GM21717 (cell line): Measurements from ENCODE around the gene UVRAG.

ENCODE experiments used
- ATAC-seq: cut with Tn5 transposase; IDR thresholded peaks from one replicate; pipeline ENCODE4 v1.9.1; 2021; ENCODE audit warnings: mild to moderate bottlenecking, moderate library complexity; ENCODE audit not compliant: unreplicated experiment

Gene UVRAG

DNA sequence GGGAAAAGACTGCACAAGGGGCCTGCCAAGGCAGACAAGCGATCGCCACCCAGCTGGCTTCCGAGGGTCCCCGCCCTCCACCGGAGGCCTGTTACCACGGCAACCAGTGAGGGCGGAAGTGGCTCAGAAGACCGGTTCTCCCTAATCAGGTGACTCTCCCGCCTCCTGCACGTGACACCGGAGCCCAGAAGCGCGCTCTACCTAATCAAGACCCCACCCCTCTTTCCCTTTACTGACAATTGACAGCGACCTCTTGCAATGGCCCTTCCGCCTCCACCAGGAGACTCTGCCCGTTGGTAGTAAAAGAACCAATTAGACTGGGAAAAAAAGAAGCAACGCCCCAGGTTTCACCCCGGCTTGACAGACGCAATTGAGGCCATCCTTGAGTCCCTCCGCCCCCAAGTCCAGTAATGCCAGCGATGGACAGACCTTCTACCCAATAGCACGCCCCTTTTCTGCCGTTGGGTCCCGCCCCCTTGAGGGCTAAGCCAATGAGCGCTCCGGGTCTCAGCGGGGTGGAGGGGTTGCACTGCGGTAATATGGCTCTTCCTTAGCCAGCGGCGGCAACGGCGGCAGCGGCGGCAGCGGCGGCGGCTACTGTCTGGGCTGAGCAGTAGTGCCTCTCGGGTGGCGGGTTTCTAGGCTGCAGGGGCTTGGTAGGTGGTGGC lies at the start of gene UVRAG:
UVRAG (plus strand) TSS at position 534 of the 668 bp plus-strand sequence. CDS start 198 bp downstream, outside the sequence.
- ATAC-seq: peak; percentile 74

DNA sequence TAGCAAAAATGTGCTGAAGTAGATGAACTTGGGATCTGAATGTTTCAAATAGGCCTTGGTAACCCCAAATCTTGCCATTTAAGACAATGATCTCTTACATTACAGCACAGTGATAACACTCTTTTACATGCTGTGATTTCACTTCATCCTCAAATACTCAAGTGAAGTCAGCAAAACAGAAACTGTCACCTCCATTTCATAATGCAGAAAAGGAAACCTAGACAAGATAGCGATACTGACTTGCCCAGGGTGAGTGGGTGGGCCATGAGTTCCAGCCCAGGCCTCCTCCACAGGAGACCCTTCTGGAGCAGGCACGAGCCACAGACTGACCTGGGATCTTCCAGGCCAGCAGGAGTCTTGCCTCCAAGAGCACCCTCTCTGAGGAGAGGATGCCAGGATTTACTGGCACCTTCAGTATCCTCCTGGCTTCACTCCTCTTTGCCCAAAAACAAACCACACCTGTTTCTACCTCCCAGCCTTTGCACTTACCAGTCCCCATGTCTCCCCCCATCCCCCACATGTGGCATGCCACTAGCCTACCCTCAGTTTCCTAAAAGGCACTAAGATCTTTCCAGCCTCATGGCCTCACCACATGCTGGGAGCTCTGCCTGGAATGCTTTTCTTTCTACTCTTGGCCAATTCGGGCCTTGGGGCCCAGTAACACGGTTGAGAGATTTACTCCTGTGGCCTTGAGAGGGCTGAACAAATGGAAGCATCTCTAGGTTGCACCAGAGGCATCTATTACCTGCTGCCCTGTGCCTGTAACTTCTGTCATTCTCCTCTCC lies 48.4 kb upstream of the UVRAG start:
- ATAC-seq: no peak

DNA sequence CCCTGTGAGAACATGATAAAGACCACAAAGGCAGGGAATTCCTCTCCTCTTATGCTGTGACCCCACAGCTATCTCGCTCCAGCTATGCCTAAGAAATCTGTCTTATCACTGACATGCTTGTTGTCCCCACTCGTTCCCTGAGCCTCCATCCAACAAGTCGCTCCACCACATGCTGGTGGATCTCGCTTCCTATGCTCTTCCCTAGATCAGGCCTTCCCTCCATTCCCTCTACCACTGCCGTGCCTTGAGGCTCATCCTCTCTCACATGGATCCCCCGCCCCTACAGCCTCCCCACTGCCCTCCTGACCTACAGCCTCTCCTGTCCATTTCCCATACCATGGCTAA lies 47.8 kb upstream of the UVRAG start:
- no peak for ATAC-seq

DNA sequence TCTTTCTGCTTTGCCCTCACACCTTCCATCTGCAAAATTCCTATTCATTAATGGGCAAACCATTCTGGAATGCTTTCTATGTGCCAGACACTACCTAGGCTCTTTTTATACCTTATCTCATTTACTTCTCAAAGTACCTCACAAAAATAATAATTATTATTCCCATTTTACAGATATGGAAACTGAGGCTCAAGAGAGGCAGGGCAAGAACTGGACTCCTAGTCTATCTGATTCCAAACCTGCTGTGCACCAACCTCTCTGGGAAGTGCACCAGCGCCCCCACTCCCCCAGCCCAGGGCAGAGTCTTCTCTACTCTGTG lies 47.3 kb upstream of the UVRAG start:
- ATAC-seq: no peak

- ATAC-seq: peak; percentile 49
Observed at GRCh38 chr11:75768112-75768908, 46.7 kb upstream of the UVRAG start, which contains the start of gene DGAT2. Gene DGAT2 (plus strand): TSS chr11:75768778. CDS start chr11:75768992, 214 bp downstream.

DNA sequence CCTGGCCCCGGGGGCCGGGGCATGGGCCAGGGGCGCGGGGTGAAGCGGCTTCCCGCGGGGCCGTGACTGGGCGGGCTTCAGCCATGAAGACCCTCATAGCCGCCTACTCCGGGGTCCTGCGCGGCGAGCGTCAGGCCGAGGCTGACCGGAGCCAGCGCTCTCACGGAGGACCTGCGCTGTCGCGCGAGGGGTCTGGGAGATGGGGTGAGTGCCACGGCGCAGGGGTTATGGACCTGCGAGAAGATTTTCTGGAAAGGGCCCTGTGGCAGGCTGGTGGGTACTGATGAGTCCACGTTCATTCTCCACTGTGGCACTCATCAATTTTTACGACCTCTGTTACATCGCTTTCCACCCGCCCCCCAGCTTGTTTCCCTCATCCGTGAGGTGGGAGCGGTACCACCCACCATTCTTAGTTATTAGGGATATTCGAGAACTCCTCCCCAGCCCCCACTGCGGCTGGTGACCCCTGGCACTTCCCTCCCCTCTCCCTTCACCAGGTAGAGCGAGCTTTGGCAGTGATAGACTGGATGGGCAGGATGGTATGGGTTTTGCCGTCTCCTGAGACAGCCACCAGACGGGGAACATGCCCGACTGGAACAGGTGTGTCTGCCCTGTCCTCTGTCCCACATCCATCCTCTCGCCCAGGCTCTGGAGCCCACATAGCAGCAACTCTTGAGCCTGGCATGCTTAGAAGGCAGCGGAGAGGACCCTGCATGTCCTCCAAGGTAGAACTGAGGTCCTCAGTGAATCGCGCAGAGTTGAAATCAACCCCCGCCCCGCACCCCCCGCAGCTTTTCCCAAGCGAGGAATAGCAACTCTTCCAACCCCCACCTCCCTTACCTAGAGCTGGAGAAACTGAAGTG lies 45.9 kb upstream of the UVRAG start:
- no peak for ATAC-seq

GRCh38 chr11:75770102-75770501 lies 44.9 kb upstream of the UVRAG start:
- ATAC-seq: no peak

GRCh38 chr11:75771646-75772410 lies 43.2 kb upstream of the UVRAG start:
- ATAC-seq: no peak

GRCh38 chr11:75773595-75774353 lies 41.2 kb upstream of the UVRAG start:
- peak; percentile 83 for ATAC-seq

- no peak for ATAC-seq
Observed at GRCh38 chr11:75775056-75775455, 40.0 kb upstream of the UVRAG start.

GRCh38 chr11:75776546-75776945 lies 38.5 kb upstream of the UVRAG start:
- no peak for ATAC-seq

- ATAC-seq: no peak
Observed at GRCh38 chr11:75777461-75778110, 37.4 kb upstream of the UVRAG start.

DNA sequence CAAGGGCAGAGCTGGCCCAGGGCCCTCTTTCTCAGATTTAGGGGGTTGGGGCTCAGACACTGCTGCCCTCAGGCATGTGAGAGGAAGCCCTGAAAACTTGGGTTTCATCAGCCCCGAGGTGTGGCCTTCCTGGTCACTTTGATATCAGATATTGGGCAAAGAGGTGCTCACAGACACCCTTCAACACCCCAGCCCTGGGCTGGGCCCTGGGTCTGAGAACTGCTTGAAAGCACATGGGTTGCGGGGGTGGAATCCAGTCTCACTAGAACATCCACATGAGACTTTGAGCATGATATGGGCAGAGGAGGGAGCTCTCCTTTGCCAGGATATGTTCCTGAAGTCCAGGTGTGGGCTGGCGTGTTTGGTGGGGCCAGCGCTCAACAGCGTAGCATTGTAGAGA lies 36.0 kb upstream of the UVRAG start:
- ATAC-seq: no peak

GRCh38 chr11:75779960-75780359 lies 35.0 kb upstream of the UVRAG start:
- ATAC-seq: no peak

- no peak for ATAC-seq
Observed at GRCh38 chr11:75780888-75781287, 34.1 kb upstream of the UVRAG start.

- ATAC-seq: no peak
Observed at GRCh38 chr11:75781296-75781695, 33.7 kb upstream of the UVRAG start.

DNA sequence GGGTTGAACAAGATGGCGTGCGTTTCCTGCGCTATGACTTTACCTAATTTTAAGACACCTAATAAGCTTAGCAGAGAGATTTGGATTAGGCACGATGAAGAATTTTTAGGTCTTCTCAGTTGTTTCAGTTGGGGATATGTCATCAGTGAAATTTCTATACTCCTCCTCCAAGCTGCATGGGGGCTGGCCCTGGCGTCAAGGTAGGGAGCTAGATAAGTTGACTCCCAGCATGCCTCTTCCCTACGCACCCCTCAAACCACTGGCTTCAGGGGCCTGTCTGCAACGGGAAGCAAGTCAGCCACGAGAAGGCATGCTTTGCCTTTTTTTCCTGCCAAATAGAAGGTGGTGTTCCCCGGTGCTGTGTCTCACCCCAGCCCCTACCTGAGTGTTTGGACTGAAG lies 33.2 kb upstream of the UVRAG start:
- no peak for ATAC-seq

GRCh38 chr11:75782540-75783263 lies 32.3 kb upstream of the UVRAG start:
- ATAC-seq: no peak
